C4-2B (cell line): ENCODE measurements around the gene BEAN1.

Experiments used
- H3K27ac ChIP-seq: fragments of 450-650 bp; 2 replicates; pipeline ENCODE4 v1.5.1; 2017
- ZFX ChIP-seq: fragments of 450-650 bp; IDR thresholded peaks from 2 replicates; pipeline ENCODE4 v1.6.1; 2017
- TF ChIP-seq, protein P1 (sequence below): fragments of 450-650 bp; conservative IDR thresholded peaks from 2 replicates; pipeline ENCODE4 v1.5.1; 2017; ENCODE audit warnings: mild to moderate bottlenecking

BEAN1 gene

GRCh38 chr16:66474750-66475199 is 47.7 kb downstream of the BEAN1 start:
- TF ChIP-seq, protein P1, sequence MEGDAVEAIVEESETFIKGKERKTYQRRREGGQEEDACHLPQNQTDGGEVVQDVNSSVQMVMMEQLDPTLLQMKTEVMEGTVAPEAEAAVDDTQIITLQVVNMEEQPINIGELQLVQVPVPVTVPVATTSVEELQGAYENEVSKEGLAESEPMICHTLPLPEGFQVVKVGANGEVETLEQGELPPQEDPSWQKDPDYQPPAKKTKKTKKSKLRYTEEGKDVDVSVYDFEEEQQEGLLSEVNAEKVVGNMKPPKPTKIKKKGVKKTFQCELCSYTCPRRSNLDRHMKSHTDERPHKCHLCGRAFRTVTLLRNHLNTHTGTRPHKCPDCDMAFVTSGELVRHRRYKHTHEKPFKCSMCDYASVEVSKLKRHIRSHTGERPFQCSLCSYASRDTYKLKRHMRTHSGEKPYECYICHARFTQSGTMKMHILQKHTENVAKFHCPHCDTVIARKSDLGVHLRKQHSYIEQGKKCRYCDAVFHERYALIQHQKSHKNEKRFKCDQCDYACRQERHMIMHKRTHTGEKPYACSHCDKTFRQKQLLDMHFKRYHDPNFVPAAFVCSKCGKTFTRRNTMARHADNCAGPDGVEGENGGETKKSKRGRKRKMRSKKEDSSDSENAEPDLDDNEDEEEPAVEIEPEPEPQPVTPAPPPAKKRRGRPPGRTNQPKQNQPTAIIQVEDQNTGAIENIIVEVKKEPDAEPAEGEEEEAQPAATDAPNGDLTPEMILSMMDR: no peak
- TF ChIP-seq ZFX: no peak
- H3K27ac ChIP-seq: peak overlapping the region; percentile 22; the same call in 1 of the 2 replicates

GRCh38 chr16:66475232-66475631 is 48.1 kb downstream of the BEAN1 start:
- H3K27ac ChIP-seq: peak overlapping the region; percentile 22; the same call in 1 of the 2 replicates
- no peak for TF ChIP-seq ZFX
- TF ChIP-seq, protein P1: no peak

DNA sequence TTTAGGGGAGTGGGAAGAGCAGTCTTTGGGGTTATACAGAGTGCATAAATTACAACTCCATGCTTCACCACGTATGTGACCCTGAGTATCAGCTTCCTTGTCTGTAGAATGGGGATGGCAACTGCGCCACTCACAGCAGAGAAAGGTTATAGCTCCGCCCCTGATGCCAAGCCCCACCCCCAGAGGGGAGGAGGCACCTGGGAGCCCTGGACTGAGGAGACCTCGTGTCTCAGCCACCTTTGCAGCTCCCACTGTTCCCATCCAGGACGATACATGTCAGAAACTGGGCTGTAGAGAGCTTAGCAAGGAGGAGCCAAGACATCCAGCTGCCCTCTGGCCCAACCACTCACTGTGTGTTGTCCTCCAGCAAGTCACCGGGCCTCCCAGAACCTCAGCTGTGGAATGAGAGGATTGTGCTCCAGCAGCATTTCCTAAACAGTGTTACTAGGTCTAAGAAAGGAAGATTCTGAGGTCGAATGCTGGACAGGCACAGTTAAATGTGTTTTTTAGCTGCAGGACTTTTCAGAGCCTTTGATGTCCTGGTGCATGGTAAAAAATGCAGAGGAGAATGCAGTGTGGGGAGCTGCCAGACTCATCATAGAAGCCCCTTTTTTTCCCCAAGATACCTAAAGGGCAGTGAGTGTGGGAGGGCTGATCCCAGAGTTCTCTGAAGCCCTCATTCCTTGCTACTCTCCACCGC is 49.4 kb downstream of the BEAN1 start:
- TF ChIP-seq ZFX: no peak
- TF ChIP-seq, protein P1: no peak

DNA sequence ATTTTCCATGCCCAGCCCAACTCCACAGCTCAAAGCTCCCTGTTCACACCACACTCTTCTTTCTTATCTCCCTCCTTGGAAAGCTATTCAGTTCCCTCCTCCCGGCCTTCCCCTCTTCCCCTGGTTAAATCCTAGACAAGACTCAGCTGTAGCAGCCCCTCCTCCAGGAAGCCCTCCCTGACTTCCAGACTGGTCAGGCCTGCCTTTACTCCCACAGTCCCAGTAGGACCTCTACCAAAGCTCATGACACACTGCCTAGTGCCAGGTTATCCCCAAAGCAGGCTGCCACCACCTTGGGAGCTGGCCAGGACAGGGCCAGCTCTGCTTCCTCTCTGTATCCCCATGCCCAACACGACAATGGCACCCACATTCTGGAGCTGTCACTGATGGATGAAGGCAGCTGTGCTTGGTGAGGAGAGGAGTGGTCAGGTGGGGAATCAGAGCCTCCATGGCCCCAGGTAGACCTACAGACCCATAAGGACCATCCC is 50.0 kb downstream of the BEAN1 start:
- no peak overlapping the region for H3K27ac ChIP-seq
- no peak for TF ChIP-seq ZFX
- TF ChIP-seq, protein P1: no peak

More for the DNA sequence above, 49.4 kb downstream of the BEAN1 start:
- H3K27ac ChIP-seq: no peak overlapping the region

DNA sequence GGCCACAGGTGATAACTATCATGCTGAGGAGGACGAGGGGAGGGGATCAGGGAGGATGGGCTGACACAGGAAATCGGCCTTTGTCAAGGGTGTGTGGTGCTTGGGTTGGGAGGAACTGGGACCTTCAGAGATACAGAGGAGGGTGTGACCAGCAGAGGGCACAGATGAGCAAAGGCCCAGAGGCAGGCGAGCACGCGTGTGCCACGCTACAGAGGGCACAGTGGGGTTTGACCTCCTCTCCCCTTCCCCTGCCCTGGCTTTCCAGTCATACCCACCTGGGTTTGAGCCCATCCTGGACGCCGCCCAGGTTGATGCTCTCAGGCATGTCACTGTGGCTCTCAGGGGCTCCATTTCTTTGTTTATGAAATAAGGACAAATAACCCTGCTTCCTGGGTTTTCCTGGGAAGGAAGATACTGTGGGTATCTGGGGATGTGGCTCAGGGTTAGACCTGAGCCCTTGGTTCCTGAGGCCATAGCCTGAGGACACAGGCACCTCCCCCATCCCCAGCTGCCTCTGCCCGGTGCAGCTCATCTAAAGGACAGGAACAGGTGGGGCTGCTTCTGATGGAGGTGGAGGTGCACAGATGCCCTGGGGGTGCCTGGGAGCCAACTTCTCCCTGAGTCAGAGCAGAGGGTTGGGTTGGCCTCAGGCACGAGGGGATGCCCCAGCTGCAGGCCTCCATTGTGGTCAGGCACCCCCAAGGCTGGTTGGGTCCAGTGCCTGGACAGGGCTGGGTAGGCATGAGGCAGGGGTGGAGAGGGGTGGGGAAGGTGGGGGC is 51.8 kb downstream of the BEAN1 start:
- H3K27ac ChIP-seq: peak overlapping the region; percentile 15
- no peak for TF ChIP-seq ZFX
- TF ChIP-seq, protein P1: peak; percentile 87

DNA sequence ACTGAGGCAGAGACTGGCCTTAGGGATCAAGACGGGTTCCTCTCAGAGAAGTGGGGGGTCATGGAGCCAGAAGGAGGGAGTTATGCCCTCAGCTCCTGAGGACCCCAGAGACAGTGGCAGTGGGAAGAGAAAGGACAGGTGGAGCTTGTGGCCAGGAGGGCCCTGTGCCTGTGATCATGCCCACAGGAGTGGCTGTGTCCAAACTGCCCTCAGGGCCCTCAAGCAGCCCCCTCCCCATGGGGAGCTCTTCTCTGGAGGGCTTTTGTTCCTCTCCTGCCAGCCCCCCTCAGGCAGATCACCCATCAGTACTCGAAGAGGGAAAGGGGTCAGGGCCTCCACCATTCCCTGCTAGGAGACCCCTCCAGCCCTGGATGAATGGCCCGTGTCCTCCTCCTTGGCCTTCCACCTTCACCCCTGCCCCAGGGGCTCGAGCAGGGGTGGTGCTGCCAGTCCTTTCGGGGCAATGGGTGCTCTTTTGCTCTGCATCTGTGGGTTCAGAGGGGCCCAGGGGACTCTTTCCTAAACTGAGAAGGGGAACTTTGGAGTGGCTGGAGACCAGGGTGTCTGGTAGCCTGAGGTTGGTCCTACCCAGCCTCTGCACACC is 52.7 kb downstream of the BEAN1 start:
- H3K27ac ChIP-seq: no peak overlapping the region
- TF ChIP-seq ZFX: no peak

- no peak overlapping the region for H3K27ac ChIP-seq
- TF ChIP-seq, protein P1: no peak
- no peak for TF ChIP-seq ZFX
Observed at GRCh38 chr16:66480265-66481080, 53.4 kb downstream of the BEAN1 start.
